Activated CD4-positive, alpha-beta memory T cell treated with anti-CD3 and anti-CD28 coated beads, Interleukin-2, amount 10 ng/mL, durations not matched to agents 7 days and 5 days (primary cell): Measurements from ENCODE around the gene CXXC4. TPM values are rescaled to one million over a fixed set of nuclear protein-coding genes. Genes with fewer than 3 reads are reported as not detected.

Experiments
- CTCF ChIA-PET: fragments of 350-600 bp; sonication (Branson Sonifier 250); formaldehyde crosslinking; loops from one replicate; lab custom pipeline; 2021; ENCODE audit warnings: antibody characterized with exemption, inconsistent platforms; lab: Charles Lee
- POLR2A ChIA-PET: fragments of 350-600 bp; sonication (Branson Sonifier 250); formaldehyde crosslinking; loops from one replicate; lab custom pipeline; 2021; ENCODE audit warnings: antibody characterized with exemption; lab: Charles Lee
- DNase-seq: peaks from one replicate; pipeline ENCODE4 v3.0.0-alpha.2; 2020
- H3K27ac Mint-ChIP-seq: one replicate; pipeline ENCODE4 v1.8.0; 2021; ENCODE audit warnings: mild to moderate bottlenecking, mixed read lengths
- H3K27me3 Mint-ChIP-seq: one replicate; pipeline ENCODE4 v1.8.0; 2021; ENCODE audit warnings: mixed read lengths
- H3K36me3 Mint-ChIP-seq: one replicate; pipeline ENCODE4 v1.8.0; 2021; ENCODE audit warnings: low read depth, mixed read lengths
- H3K4me1 Mint-ChIP-seq: one replicate; pipeline ENCODE4 v1.8.0; 2021; ENCODE audit warnings: mixed read lengths
- H3K4me3 Mint-ChIP-seq: one replicate; pipeline ENCODE4 v1.8.0; 2021; ENCODE audit warnings: mild to moderate bottlenecking, mixed read lengths
- H3K9me3 Mint-ChIP-seq: one replicate; pipeline ENCODE4 v1.8.0; 2021; ENCODE audit warnings: mixed read lengths
- total RNA-seq, 2 experiments: library from RNA; stranded (reverse); gene quantifications; one replicate each; pipeline ENCODE4 v1.2.3, GENCODE V29; 2021

The CXXC4 gene
- total RNA-seq, 2 experiments from 2014 or later, result not detected

DNA sequence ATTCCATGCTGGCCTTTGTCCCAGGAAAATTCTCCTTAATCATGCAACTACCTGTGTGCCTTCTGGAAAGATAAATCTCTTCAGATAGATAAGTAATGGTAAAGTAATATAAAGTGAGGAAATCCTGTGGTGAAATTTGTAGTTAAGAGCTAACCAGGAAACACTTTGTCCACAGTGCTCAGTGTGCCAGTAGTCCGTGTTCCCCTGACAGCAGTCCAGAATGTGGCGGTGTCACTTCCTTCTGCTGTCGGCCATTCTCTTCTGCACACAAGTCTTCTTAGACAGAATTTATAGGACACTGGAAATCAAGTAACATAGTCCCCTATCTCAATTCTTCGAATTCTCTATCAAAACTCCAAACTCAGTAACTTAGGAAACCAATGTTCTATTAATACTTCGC, 5.7 kb upstream of the CXXC4 start:
- Mint-ChIP-seq H3K36me3 (no peaks in the 10 kb centered on the region), H3K27me3 (peaks cover 14% of the 10 kb centered on the region), H3K9me3 (no peaks in the 10 kb centered on the region), H3K27ac (no peak overlapping the region), H3K4me1 (peaks cover 2% of the 10 kb centered on the region), H3K4me3 (no peak overlapping the region)
- ChIA-PET CTCF (no interaction called here), POLR2A (no interaction called here)
- DNase-seq, result no peak

DNA sequence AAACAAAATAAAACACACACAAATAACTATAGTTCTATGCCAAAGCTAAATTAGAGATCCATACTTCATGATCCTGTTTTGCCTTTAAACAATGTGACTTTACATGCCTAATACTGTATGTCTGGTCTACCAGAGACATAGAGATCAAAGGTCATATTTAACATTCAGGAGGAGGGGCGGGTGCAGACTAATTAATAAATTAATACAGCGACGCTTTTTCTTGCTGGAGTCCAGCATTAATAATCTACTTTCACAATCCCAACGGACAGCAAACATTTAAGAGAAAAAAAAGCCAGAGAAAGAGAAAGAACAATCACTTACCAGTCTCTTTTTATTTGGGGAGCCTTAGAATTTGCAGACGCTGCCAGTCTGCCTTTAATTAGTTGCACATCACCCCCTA, 509 bp downstream of the CXXC4 start:
- no peak for DNase-seq
- no peaks in the 10 kb centered on the region for H3K36me3 Mint-ChIP-seq
- no peak overlapping the region for H3K27ac Mint-ChIP-seq
- peaks cover 26% of the 10 kb centered on the region for H3K4me1 Mint-ChIP-seq
- ChIA-PET CTCF (interaction anchor here (0.5 kb wide), 1 partner anchor 414 kb away, joined by 3 read pairs; no protein-coding TSS in a partner anchor), POLR2A (interaction anchor here (0.7 kb wide), 1 partner anchor 635 kb away, joined by 4 read pairs; no protein-coding TSS in a partner anchor)
- H3K27me3 Mint-ChIP-seq, result peaks cover 56% of the 10 kb centered on the region
- no peaks in the 10 kb centered on the region for H3K9me3 Mint-ChIP-seq
- no peak overlapping the region for H3K4me3 Mint-ChIP-seq

DNA sequence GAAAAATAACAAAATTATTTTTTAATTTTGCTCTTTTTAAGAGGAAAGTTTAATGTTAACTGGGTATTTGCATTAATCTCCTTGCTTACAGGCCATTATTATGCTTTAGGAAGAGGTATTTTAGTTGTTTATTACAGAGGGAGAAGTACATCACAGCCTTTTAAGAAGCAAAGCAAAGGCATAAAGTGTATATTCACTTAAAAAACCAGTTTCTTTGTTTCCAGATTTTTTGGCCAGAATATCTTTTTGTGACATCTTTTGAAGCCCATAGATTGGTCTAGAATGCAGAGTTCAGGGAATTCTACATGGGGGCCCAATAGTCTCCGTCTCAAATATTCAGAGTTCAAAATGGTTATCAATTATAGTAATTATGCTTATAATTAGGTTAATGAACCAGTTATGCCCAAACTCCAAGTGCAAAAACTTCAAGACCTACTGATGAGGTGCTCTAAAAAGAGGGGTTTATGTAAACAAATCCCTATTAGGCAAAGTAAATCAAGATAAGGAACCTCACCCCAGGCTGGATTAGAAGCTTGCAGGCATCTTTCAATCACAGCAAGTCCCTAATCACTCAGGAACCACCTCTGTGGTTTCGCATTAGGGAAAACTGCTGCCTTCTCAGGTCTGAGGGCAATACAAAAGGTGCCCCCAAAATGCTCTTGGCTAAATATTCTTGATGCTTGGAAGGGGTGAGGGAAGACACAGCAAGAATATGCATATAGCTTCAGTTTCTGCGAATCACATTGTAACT, 1.4 kb downstream of the CXXC4 start:
- H3K36me3 Mint-ChIP-seq, result no peaks in the 10 kb centered on the region
- POLR2A ChIA-PET, result no interaction called here
- H3K27me3 Mint-ChIP-seq, result peaks cover 57% of the 10 kb centered on the region
- no peaks in the 10 kb centered on the region for H3K9me3 Mint-ChIP-seq
- no peak overlapping the region for H3K4me3 Mint-ChIP-seq
- no peak for DNase-seq
- peaks cover 26% of the 10 kb centered on the region for H3K4me1 Mint-ChIP-seq
- no peak overlapping the region for H3K27ac Mint-ChIP-seq
- CTCF ChIA-PET, result no interaction called here

DNA sequence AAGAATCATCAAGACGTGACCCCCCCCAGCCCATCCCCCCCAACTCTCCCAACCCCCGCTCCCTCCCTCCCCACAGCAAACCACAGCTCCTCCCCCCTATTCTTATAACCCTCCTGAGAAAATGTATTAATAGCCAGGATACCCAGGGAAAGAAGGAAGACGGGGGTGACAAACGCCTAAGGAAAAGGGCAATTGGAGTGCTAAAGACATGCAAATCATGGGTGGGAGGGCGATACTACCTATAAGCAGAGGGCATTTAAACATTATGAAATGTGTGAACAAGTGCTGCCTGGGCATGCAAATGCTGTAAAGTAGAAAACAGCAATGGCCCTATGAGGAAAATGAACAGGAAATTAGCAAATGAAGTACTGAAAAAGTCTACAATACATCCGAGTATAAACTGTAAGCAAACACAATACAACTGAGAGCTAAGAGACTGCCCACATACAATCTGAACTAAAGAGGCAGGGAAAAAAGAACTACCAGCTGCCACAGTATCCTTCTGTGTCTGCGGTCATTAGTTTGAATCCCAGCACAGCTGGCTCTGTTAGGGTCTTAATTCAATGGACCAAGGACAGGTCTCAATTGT, 2.4 kb downstream of the CXXC4 start:
- Mint-ChIP-seq H3K9me3 (no peaks in the 10 kb centered on the region), H3K36me3 (no peaks in the 10 kb centered on the region), H3K27ac (no peak overlapping the region), H3K4me1 (peaks cover 26% of the 10 kb centered on the region), H3K27me3 (peaks cover 59% of the 10 kb centered on the region), H3K4me3 (peak overlapping the region; percentile 44)
- CTCF ChIA-PET, result no interaction called here
- POLR2A ChIA-PET, result no interaction called here
- no peak for DNase-seq

DNA sequence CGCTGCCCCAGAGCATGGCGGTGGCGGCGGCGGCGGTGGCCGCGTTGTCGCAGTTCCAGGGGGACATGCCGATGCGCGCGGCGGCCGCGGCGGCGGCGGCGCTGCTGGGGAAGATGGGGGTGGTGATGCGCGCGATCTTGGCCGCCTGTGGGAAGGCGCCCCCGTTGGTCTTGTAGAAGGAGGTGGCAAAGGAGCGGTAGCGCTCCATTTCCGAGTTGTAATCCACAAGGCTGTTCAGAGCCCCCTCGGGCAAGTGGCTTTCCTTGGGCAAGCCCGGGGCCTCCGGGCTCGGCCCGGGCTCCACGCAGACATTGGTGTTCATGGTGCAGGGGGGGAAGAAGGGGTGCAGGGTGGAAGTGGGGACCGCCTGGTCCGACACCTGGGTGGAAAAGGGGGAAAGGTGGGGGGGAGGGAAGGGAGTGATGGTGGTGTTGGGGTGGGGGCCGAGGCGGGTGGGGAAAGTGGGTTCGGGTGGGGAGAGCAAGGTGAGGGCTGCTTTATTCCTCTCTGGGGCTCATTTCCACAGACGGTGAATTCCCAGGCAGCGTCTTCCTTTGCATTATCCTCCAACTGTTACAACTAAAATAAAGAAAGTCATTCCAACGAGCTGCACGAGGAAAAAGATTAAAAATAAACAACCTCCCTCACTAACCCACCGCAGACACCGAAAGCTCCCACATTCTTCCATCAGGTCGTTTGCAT, 3.1 kb downstream of the CXXC4 start:
- Mint-ChIP-seq H3K4me3 (peak overlapping the region; percentile 65), H3K27ac (no peak overlapping the region), H3K9me3 (no peaks in the 10 kb centered on the region), H3K36me3 (no peaks in the 10 kb centered on the region), H3K4me1 (peaks cover 26% of the 10 kb centered on the region), H3K27me3 (peaks cover 59% of the 10 kb centered on the region)
- CTCF ChIA-PET, result no interaction called here
- DNase-seq, result peak; percentile 32
- POLR2A ChIA-PET, result no interaction called here

DNA sequence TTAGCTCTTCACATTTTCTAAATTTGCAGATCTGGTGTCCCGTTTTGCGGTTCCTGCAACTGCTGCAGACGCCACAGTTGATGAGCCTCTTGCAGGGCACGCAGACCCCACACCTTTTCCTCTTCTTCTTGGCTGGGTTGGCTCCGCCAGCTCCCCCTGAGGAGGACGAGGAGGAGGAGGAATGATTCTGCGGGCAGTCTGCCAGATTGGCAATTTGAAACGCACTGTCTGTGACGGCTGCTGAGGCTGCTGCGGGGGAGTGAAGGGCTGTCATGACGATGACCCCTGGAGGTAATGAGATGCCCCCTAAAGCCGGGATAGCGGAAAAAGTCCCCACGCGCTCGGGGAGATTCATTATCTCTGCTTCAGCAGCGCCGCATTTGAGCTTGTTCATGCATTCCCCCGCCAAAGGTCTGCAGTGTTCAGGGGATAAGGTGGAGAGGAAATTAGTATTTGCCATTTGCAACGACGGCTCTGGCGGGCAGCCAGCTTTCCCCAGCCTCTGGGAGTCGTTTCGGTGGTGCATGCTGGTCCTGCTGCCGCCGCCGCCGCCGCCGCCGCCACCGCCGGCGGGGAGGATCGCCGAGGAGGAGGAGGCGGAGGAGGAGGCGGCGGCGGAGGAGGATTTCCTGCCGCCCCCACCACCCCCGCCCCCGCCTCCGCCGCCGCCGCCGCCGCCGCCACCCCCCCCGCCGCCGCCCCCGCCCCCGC, 3.8 kb downstream of the CXXC4 start:
- ChIA-PET POLR2A (interaction anchor here (0.9 kb wide), 1 partner anchor 18 kb away, joined by 4 read pairs; no protein-coding TSS in a partner anchor), CTCF (no interaction called here)
- H3K36me3 Mint-ChIP-seq, result no peaks in the 10 kb centered on the region
- DNase-seq, result peak; percentile 34
- no peak overlapping the region for H3K27ac Mint-ChIP-seq
- H3K4me1 Mint-ChIP-seq, result peaks cover 26% of the 10 kb centered on the region
- H3K4me3 Mint-ChIP-seq, result peak overlapping the region; percentile 68
- no peaks in the 10 kb centered on the region for H3K9me3 Mint-ChIP-seq
- peaks cover 59% of the 10 kb centered on the region for H3K27me3 Mint-ChIP-seq

DNA sequence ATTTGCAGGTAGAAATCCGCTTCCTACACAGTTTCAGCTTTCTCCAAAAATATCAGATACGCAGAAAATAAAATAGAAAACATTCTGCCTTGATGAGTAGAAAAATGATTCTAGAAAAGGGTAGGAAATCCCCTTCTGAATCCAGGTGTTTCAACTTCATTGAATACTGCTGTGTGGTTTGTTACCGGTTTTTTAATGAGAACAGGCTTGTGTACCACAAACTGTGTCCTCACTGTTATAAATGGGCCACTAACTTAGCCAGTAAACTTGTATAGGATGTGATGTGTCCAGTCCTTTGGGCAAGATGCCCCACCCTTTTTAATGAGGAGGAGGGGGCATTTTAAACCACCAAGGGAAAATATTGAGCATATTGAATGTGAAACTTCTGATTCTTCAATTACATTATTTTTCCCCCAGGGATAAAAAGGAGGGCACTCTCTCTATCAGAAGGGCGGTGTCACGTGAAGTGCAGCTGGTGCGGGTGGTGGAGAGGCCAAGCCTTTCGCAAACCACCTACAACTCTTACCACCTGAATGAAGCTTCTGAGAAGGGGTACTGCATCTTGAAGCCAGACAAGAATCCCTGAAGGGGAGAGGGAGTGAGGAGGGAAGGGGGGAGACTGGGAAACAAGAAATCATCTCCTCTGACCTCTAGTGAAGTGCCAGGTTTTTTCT, 4.5 kb downstream of the CXXC4 start:
- ChIA-PET CTCF (no interaction called here), POLR2A (interaction anchor here (0.9 kb wide), 1 partner anchor 18 kb away, joined by 4 read pairs; no protein-coding TSS in a partner anchor)
- DNase-seq, result no peak
- H3K36me3 Mint-ChIP-seq, result no peaks in the 10 kb centered on the region
- no peaks in the 10 kb centered on the region for H3K9me3 Mint-ChIP-seq
- H3K27ac Mint-ChIP-seq, result no peak overlapping the region
- H3K4me3 Mint-ChIP-seq, result peak overlapping the region; percentile 68
- peaks cover 23% of the 10 kb centered on the region for H3K4me1 Mint-ChIP-seq
- peaks cover 54% of the 10 kb centered on the region for H3K27me3 Mint-ChIP-seq

DNA sequence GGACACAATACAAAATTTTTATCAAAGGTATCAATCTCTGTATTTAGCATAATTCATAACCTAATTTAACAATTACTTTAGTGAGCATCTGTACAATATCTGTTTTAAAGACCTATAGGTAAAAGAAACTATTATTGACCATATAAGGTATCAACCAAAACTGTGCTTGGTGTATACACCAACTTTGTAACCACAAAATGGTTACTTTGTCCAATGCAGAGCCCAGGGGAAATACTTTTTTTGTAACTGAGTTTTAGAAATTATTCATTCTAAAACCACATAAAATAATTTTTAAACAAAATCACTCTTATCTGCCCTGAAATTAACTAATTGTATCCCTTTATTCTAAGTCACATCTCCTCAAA, 5.0 kb downstream of the CXXC4 start:
- H3K4me3 Mint-ChIP-seq, result no peak overlapping the region
- H3K4me1 Mint-ChIP-seq, result peaks cover 20% of the 10 kb centered on the region
- POLR2A ChIA-PET, result no interaction called here
- H3K27ac Mint-ChIP-seq, result no peak overlapping the region
- CTCF ChIA-PET, result no interaction called here
- DNase-seq, result no peak
- H3K27me3 Mint-ChIP-seq, result peaks cover 51% of the 10 kb centered on the region
- H3K9me3 Mint-ChIP-seq, result no peaks in the 10 kb centered on the region
- no peaks in the 10 kb centered on the region for H3K36me3 Mint-ChIP-seq

DNA sequence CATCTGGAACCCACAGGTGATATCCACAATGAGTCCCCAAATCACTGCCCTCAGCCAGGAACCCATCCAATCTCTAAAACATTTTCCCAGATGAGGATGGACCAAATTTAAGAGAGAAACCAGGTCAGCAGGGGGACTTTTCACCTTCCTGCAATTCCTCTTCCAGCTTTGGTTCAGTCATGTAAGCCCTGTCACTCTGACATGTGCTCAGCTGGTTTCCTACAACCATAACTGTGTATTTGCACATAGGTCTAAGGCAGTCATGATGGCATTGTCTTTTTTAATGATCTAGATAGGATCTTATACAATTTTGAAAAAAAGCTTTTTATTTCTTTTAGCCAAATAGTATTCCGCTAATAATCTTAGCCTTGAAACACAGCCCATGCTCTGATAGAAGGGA, 6.5 kb downstream of the CXXC4 start:
- Mint-ChIP-seq H3K4me1 (peaks cover 15% of the 10 kb centered on the region), H3K27me3 (peaks cover 39% of the 10 kb centered on the region), H3K36me3 (no peaks in the 10 kb centered on the region), H3K4me3 (no peak overlapping the region), H3K27ac (no peak overlapping the region), H3K9me3 (no peaks in the 10 kb centered on the region)
- no peak for DNase-seq
- POLR2A ChIA-PET, result no interaction called here
- CTCF ChIA-PET, result no interaction called here

DNA sequence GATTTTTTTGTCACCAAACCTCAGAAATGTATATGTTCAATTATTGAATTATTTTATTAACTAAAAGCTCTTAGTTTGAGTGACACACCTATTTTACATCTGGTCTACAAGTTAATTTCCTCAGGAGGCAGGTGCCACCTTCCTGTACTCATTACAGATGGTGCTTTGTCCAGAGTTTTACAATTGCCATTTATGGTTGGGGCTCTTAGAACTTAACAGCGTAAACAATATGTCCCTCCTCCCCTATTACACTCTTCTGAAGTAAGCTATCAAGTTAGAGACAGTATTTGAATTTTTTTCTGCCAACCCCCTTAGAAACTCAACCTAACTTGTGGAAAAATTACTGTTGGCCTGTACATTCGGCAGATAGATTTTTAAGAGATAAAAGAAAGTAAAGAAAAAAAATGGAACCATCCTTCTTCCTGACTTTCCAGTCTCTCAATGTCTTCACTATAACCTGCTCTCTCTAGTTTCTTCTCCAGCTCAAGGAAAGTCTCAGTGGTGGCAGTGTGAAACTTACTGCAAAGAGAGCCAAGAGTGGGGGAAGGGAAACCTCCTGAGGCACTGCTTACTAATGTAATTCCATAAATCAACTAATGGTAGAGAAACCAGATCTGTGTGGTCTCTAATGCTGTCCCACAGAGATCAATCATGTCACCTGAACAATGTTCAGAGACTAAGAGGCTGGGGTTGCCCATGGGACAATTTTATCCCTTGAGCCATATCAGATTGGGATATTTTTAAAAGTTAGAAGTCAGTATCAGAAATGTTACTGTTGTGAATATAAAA, 7.8 kb downstream of the CXXC4 start:
- Mint-ChIP-seq H3K27me3 (peaks cover 29% of the 10 kb centered on the region), H3K4me3 (no peak overlapping the region), H3K9me3 (no peaks in the 10 kb centered on the region), H3K27ac (no peak overlapping the region), H3K4me1 (peaks cover 11% of the 10 kb centered on the region), H3K36me3 (no peaks in the 10 kb centered on the region)
- DNase-seq, result no peak
- CTCF ChIA-PET, result no interaction called here
- POLR2A ChIA-PET, result no interaction called here

DNA sequence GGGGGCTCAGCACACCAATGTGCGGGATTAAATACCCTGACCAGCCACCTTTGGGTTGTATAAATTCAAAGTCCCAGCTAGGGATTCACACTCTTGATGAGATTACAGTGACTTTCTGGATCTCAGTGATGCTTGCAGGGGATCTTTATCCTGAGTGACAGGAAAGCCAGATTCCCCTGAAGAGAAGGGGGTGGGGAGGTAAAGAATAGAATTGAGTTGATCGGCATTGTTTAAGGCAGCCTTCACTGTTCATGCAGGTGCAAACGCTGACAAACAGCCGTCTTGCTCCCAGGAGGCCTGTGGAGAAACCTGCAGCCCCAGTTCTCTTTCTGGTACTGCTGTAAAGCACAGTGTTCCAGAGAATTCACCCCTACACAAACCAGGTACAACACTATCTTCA, 19.0 kb downstream of the CXXC4 start:
- no peak overlapping the region for H3K27ac Mint-ChIP-seq
- H3K4me1 Mint-ChIP-seq, result no peaks in the 10 kb centered on the region
- POLR2A ChIA-PET, result no interaction called here
- no peaks in the 10 kb centered on the region for H3K27me3 Mint-ChIP-seq
- no peak for DNase-seq
- H3K4me3 Mint-ChIP-seq, result no peak overlapping the region
- CTCF ChIA-PET, result no interaction called here
- no peaks in the 10 kb centered on the region for H3K36me3 Mint-ChIP-seq
- H3K9me3 Mint-ChIP-seq, result no peaks in the 10 kb centered on the region

DNA sequence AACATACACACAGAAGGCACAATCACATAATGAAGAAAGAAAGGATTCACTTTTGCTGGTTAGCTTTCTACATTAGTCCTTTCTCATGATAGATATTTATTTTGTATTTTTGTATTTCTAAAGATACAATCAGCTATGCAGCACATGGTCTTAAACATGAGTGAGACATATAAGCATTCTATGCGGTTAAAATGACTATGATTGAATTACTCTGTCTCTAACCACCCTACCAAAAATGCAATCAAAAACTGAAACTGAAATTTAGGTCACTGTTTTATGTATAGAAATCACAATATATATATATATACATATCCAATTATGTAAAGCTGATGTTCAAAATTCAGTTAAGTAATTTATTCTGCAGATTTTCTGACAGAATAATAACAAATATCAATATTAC, 21.9 kb downstream of the CXXC4 start:
- Mint-ChIP-seq H3K27me3 (no peaks in the 10 kb centered on the region), H3K4me3 (no peak overlapping the region), H3K36me3 (no peaks in the 10 kb centered on the region), H3K27ac (no peak overlapping the region), H3K9me3 (no peaks in the 10 kb centered on the region), H3K4me1 (no peaks in the 10 kb centered on the region)
- no peak for DNase-seq
- ChIA-PET CTCF (no interaction called here), POLR2A (interaction anchor here (1.1 kb wide), 1 partner anchor 18 kb away, joined by 4 read pairs; no protein-coding TSS in a partner anchor)
